Left lung (tissue), 14 donors: ENCODE results near the gene WFDC8. TPM values are rescaled to one million over a fixed set of nuclear protein-coding genes. Genes with fewer than 3 reads are reported as not detected.

Experiments
- ATAC-seq: fragments of 200-7000 bp; cut with Tn5 transposase; one replicate; pipeline ENCODE4 v1.9.1; 2020; ENCODE audit warnings: moderate library complexity
- DNase-seq, 4 donors: peaks; one replicate each; pipeline ENCODE4 v3.0.0-alpha.2; 2013 to 2020
- H3K27ac ChIP-seq, 2 donors: fragments of 200-600 bp; sonication (generic) in 1 of 2; one replicate each; pipeline versions ENCODE4 v1.5.0 to v1.8.0; 2020 to 2021
- H3K27me3 ChIP-seq, 2 donors: fragments of 200-600 bp; sonication (generic) in 1 of 2; one replicate each; pipeline versions ENCODE4 v1.5.0 to v1.8.0; 2020 to 2021
- H3K36me3 ChIP-seq, 2 donors: fragments of 200-600 bp; sonication (generic) in 1 of 2; one replicate each; pipeline versions ENCODE4 v1.5.0 to v1.8.0; 2020 to 2021
- H3K4me1 ChIP-seq, 2 donors: fragments of 200-600 bp; one replicate each; pipeline ENCODE4 v1.8.0; 2021
- H3K4me3 ChIP-seq, 2 donors: fragments of 200-600 bp; sonication (generic) in 1 of 2; one replicate each; pipeline versions ENCODE4 v1.5.0 to v1.8.0; 2020 to 2021; ENCODE audit warnings: mild to moderate bottlenecking in 1 of 2
- H3K9me3 ChIP-seq, 2 donors: fragments of 200-600 bp; sonication (generic) in 1 of 2; one replicate each; pipeline versions ENCODE4 v1.5.0 to v1.8.0; 2020 to 2021
- intact Hi-C, 2 donors: fragments of 100-400 bp; cut with DNase I; formaldehyde crosslinking; loops; one replicate each; pipeline versions ENCODE4 v1.11.2 to v1.14.2; 2022
- long read RNA-seq, 12 donors: library from polyadenylated mRNA in 2 of 12; unstranded in 2 of 12; transcript quantifications; one replicate each; pipeline ENCODE4 v2.0.0 and lab custom pipeline, GENCODE V29; 2019 to 2026
- polyA plus RNA-seq, 6 donors: library from polyadenylated mRNA; unstranded; fragments of 120-200 nt; gene quantifications; one replicate each; pipeline ENCODE4 v1.2.1, GENCODE V29; 2013; ENCODE audit not compliant: insufficient read length in 6 of 6
- total RNA-seq, 2 donors: library from RNA; stranded (reverse); fragmentation: NEBNext Ultra II Directional; extraction: Animal tissue kit (Norgen Biotek cat#: 25700); gene quantifications; one replicate each; pipeline ENCODE4 v1.2.1, GENCODE V29; 2021
- TF ChIP-seq, protein P1 (sequence below), 2 donors: fragments of 200-600 bp; sonication (generic) in 1 of 2; IDR thresholded peaks; one replicate each; pipeline versions ENCODE4 v1.5.0 to v1.8.0; 2021; ENCODE audit warnings: antibody characterized with exemption in 2 of 2
- donor health status: DM: no; HTN: yes; CAD: no.
- donor health status: DM: no; HTN: no; CAD: no.

Gene WFDC8
- total RNA-seq (not detected), polyA plus RNA-seq (under 1 TPM in 1 of 6 donors, not detected in 5; 0.28 TPM)
- long read RNA-seq, donor 1 = 0 reads
- long read RNA-seq, donor 2 = 0 reads
- long read RNA-seq, donor 3 = 0 reads
- long read RNA-seq, donor 4 = 0 reads
- long read RNA-seq, donor 5 = 0 reads
- long read RNA-seq, donor 6 = 0 reads
- long read RNA-seq, donor 7 = 0 reads
- long read RNA-seq, donor 8 = 0 reads
- long read RNA-seq, donor 9 = 0 reads
- long read RNA-seq, donor 10 = 0 reads
- long read RNA-seq, donor 11 = 0 reads
- long read RNA-seq, donor 12 = 0 reads

DNA sequence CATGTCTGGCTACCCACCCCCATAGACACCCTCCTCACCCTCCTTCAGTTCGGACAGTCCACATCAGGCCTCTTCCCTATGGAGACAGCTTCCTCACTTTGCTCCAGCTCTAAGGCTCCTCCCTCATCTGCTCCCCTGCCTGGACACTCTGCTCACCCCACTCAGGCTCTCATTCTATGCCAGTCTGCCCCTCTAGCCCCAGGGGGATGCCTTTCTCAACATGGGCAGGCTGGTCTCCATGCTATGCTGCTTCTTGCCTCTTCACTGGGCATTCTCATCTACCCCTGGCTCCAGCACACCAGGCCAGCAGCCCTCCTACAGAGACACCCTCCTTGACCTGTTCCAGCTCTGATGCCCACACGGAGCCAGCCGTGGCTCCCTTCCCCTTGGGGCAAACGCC is at the start of gene WFDC8:
Gene WFDC8, minus strand, starts transcription at position 101 of the 400 bp plus-strand sequence. Its CDS starts 37 bp downstream, at position 64.
- Histone ChIP-seq H3K4me3 (no peak within 1 kb of the TSS), H3K9me3 (no peaks in the 10 kb centered on the region), H3K27me3 (peaks cover 0 to 19% of the 10 kb centered on the region in 2 donors), H3K27ac (no peak within 1 kb of the TSS), H3K4me1 (no peaks in the 10 kb centered on the region), H3K36me3 (no peaks in the 10 kb centered on the region)
- intact Hi-C loops = no loop called here
- peak in 1 of 4 donors; percentile 33 for DNase-seq
- ATAC-seq = no peak
- TF ChIP-seq, protein P1, sequence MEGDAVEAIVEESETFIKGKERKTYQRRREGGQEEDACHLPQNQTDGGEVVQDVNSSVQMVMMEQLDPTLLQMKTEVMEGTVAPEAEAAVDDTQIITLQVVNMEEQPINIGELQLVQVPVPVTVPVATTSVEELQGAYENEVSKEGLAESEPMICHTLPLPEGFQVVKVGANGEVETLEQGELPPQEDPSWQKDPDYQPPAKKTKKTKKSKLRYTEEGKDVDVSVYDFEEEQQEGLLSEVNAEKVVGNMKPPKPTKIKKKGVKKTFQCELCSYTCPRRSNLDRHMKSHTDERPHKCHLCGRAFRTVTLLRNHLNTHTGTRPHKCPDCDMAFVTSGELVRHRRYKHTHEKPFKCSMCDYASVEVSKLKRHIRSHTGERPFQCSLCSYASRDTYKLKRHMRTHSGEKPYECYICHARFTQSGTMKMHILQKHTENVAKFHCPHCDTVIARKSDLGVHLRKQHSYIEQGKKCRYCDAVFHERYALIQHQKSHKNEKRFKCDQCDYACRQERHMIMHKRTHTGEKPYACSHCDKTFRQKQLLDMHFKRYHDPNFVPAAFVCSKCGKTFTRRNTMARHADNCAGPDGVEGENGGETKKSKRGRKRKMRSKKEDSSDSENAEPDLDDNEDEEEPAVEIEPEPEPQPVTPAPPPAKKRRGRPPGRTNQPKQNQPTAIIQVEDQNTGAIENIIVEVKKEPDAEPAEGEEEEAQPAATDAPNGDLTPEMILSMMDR (IDR thresholded peaks at IDR 0.05) = no peak

DNA sequence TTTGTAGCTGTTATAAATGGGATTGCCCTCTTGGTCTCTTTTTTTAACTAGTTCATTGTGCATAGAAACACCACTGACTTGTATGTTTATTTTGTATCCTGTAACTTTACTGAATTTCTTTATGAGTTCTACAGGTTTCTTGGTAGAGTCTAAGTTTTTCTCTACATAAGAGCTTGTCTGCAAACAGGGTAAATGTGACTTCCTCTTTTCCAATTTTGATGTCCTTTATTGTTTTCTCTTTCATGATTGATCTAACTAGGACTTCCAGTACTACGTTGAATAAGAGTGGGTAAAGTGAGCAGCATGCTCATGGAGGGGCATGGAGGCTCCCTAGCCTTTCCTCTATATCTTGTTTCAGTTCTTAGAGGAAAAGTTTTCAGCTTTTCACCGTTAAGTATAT is 47.5 kb upstream of the WFDC8 start:
- DNase-seq (no peak), ATAC-seq (no peak)
- Histone ChIP-seq H3K36me3 (no peaks in the 10 kb centered on the region), H3K4me1 (no peaks in the 10 kb centered on the region), H3K4me3 (no peak overlapping the region), H3K9me3 (no peaks in the 10 kb centered on the region), H3K27ac (no peak overlapping the region), H3K27me3 (no peaks in the 10 kb centered on the region)
- intact Hi-C loops = no loop called here
- TF ChIP-seq, protein P1 (IDR thresholded peaks at IDR 0.05) = no peak

DNA sequence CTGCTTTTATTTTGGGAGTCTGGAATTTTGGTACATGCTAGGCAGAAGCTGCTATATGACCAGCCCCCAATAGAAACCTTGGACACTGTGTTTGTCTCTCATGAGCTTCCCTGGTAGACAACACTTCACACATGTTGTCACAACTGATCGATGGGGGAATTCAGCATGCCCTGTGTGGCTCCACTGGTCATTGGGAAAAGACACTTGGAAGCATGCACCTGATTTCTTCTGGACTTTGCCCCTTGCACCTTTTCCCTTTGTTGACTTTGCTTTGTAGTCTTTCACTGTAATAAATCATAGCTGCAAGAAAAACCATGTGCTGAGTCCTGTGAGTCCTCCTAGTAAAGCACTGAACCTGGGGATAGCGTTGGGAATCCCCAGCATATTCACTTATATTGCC is 42.5 kb upstream of the WFDC8 start:
- intact Hi-C loops = no loop called here
- Histone ChIP-seq H3K9me3 (no peaks in the 10 kb centered on the region), H3K4me3 (no peak overlapping the region), H3K27ac (no peak overlapping the region), H3K36me3 (no peaks in the 10 kb centered on the region), H3K4me1 (no peaks in the 10 kb centered on the region), H3K27me3 (no peaks in the 10 kb centered on the region)
- no peak for ATAC-seq
- TF ChIP-seq, protein P1 (IDR thresholded peaks at IDR 0.05) = no peak
- no peak for DNase-seq

DNA sequence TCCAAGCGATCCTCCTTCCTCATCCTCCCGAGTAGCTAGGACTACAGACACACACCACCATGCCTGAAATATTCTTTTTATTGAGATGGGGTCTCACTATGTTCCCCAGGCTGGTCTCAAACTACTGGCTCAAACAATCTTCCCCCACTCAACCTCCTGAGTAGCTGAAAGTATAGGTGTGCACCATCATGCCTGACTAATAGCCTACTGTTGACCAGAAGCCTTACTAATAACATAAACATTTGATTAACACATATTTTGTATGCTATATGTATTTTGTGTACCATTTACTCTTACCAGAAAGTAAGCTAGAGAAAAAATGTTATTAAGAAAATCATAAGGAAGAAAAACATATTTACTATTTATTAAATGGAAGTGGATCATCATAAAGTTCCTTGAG is 38.5 kb upstream of the WFDC8 start:
- no peak for DNase-seq
- H3K4me1 ChIP-seq = no peaks in the 10 kb centered on the region
- no peak for ATAC-seq
- intact Hi-C loops = no loop called here
- no peak overlapping the region for H3K4me3 ChIP-seq
- no peak overlapping the region for H3K27ac ChIP-seq
- TF ChIP-seq, protein P1 (IDR thresholded peaks at IDR 0.05) = no peak
- H3K27me3 ChIP-seq = no peaks in the 10 kb centered on the region
- no peaks in the 10 kb centered on the region for H3K9me3 ChIP-seq
- no peaks in the 10 kb centered on the region for H3K36me3 ChIP-seq

DNA sequence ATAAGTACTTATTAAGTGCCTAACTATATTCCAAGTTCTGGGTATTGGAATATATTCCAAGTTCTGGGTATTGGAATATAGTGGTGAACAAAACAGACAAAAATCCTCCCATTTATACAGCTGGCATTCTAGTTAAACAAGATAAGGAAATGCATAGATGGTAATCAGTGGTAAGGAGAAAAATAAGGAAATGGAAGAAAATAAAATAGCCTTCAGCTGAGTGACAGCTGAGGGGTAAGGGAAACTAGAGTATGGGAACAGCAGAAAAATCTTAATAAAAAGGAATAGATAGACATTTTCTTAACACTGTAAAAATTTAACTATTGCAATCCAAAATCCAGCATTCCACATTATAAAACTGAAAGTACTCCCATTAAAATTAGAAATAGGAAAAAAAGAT is 33.2 kb upstream of the WFDC8 start:
- no peak overlapping the region for H3K4me3 ChIP-seq
- TF ChIP-seq, protein P1 (IDR thresholded peaks at IDR 0.05) = no peak
- H3K4me1 ChIP-seq = no peaks in the 10 kb centered on the region
- H3K36me3 ChIP-seq = no peaks in the 10 kb centered on the region
- intact Hi-C loops = no loop called here
- ATAC-seq = no peak
- H3K27ac ChIP-seq = no peak overlapping the region
- no peaks in the 10 kb centered on the region for H3K27me3 ChIP-seq
- no peaks in the 10 kb centered on the region for H3K9me3 ChIP-seq
- no peak for DNase-seq
